ENCODE data around the gene RGS5. TPM values are rescaled to one million over a fixed set of nuclear protein-coding genes. Genes with fewer than 3 reads are reported as not detected.
"Not testable (repeated sequence)": the region's sequence is repeated elsewhere in the genome, so short reads cannot be mapped to it uniquely, and the experiment has no call there.

The RGS5 gene, protein sequence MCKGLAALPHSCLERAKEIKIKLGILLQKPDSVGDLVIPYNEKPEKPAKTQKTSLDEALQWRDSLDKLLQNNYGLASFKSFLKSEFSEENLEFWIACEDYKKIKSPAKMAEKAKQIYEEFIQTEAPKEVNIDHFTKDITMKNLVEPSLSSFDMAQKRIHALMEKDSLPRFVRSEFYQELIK
- 4.4 TPM for polyA plus RNA-seq

GRCh38 chr1:163202833-163203451 lies at the start of gene RGS5:
Gene RGS5 (minus strand): TSS chr1:163202916. CDS start chr1:163202835, 81 bp downstream.
- Mint-ChIP-seq H3K4me1 (no peaks in the 10 kb centered on the region), H3K27ac (no peak within 1 kb of the TSS), H3K4me3 (no peak within 1 kb of the TSS), H3K9me3 (no peaks in the 10 kb centered on the region), H3K36me3 (no peaks in the 10 kb centered on the region), H3K27me3 (peaks cover 5% of the 10 kb centered on the region)

DNA sequence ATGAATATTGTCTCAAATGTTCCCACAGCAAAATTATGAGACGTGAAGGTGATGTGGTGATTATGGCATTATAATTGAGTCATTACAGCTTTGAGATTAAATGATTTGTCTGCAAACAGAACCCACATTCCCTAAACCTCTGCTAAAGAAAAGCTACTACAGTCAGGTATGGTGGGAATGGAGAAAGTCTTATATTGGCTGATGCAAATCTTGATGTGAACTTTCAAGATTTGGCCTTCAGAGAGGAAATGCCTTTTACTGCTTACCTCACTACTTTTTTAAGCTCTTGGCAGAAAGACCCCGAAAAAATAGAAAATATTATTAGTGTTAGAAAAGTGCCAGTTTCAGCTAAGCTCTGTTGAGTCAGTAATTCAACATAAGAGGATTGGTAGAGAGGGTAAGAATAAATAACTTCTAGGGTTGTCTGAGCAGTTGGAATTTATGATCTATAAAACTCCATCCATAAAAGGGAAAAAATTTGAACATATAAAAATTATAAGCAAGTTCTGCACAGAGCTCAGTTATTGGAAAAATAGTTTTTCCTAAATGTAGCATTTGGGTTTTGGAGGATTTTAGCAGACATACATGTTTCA lies 47.8 kb upstream of the RGS5 start:
- peaks cover 3% of the 10 kb centered on the region for H3K36me3 Mint-ChIP-seq
- H3K27me3 Mint-ChIP-seq = no peaks in the 10 kb centered on the region
- no peaks in the 10 kb centered on the region for H3K9me3 Mint-ChIP-seq
- no peaks in the 10 kb centered on the region for H3K4me1 Mint-ChIP-seq
- H3K4me3 Mint-ChIP-seq = no peak overlapping the region
- H3K27ac Mint-ChIP-seq = no peak overlapping the region

DNA sequence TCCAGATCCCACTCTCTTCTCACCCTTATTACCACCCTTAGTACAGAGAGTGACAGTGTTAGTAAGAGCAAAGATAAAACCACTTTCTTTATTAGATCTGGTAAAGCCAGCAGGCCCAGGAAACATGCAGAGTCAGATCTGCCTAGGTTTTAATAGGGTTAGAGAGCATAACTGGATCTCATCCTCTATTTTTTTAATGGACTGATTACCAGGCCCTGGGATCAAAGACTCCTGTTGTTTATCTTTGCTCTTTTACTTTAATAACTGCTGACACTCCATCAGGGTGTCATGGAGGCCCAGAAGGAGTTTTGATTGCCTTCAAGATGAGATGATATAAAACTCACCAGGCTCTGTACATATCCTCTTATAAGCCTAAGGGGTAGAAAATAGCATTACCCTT lies 45.3 kb upstream of the RGS5 start:
- no peaks in the 10 kb centered on the region for H3K27me3 Mint-ChIP-seq
- H3K27ac Mint-ChIP-seq = no peak overlapping the region
- no peaks in the 10 kb centered on the region for H3K9me3 Mint-ChIP-seq
- H3K4me1 Mint-ChIP-seq = no peaks in the 10 kb centered on the region
- no peak overlapping the region for H3K4me3 Mint-ChIP-seq
- H3K36me3 Mint-ChIP-seq = peaks cover 4% of the 10 kb centered on the region

- not testable (repeated sequence) for H3K27ac Mint-ChIP-seq, H3K9me3 Mint-ChIP-seq, H3K27me3 Mint-ChIP-seq, H3K4me3 Mint-ChIP-seq, H3K4me1 Mint-ChIP-seq, H3K36me3 Mint-ChIP-seq
Measured at GRCh38 chr1:163244648-163245047, 41.9 kb upstream of the RGS5 start.

GRCh38 chr1:163241746-163242145 lies 39.0 kb upstream of the RGS5 start:
- Mint-ChIP-seq H3K27ac (no peak overlapping the region), H3K4me3 (no peak overlapping the region), H3K4me1 (no peaks in the 10 kb centered on the region), H3K27me3 (no peaks in the 10 kb centered on the region), H3K9me3 (no peaks in the 10 kb centered on the region), H3K36me3 (peaks cover 10% of the 10 kb centered on the region)

- Mint-ChIP-seq H3K36me3 (peaks cover 7% of the 10 kb centered on the region), H3K4me3 (no peak overlapping the region), H3K9me3 (no peaks in the 10 kb centered on the region), H3K27me3 (no peaks in the 10 kb centered on the region), H3K4me1 (no peaks in the 10 kb centered on the region), H3K27ac (no peak overlapping the region)
Measured at GRCh38 chr1:163240705-163241104, 38.0 kb upstream of the RGS5 start.

DNA sequence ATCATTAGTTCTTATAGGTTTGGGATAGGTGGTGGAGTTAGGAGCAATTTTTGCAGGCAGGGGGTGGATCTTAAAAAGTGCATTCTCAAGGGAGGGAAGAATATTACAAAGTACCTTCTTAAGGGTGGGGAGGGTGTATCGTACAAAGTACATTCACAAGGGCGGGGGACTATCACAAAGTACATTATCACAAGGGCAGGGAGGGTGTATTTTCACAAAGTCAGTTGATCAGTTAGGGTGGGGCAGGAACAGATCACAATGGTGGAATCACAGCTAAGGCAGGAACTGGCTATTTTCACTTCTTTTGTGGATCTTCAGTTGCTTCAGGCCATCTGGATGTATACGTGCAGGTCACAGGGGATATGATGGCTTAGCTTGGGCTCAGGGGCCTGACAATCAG lies 30.9 kb upstream of the RGS5 start:
- H3K4me3 Mint-ChIP-seq = not testable (repeated sequence)

DNA sequence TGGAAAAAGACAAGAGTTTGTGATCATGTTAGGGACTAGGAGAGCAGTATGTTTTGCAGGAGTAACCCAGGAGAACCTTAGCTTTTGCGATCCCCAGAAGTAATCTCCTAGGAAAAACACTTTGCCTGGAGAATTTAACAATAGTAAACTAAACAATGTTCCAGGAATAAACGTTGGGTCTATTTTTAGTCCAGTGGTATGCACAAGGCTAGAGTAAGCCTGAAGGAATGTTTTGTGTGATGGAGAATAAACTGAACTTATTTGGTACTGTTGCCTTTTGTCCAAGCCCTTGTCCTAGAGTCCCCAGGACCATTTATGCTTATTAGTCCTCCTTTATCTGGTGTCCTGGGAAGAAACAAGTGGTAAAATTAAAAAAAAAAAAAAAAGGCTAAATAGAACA lies 28.7 kb upstream of the RGS5 start:
- Mint-ChIP-seq H3K36me3 (peaks cover 2% of the 10 kb centered on the region), H3K9me3 (peaks cover 2 to 7% (median 5%) of the 10 kb centered on the region in 3 donors), H3K4me1 (no peaks in the 10 kb centered on the region), H3K4me3 (no peak overlapping the region), H3K27ac (no peak overlapping the region), H3K27me3 (peaks cover 6% of the 10 kb centered on the region)

More for the DNA sequence above, 30.9 kb upstream of the RGS5 start:
- H3K27me3 Mint-ChIP-seq, H3K4me1 Mint-ChIP-seq, H3K9me3 Mint-ChIP-seq, H3K36me3 Mint-ChIP-seq, H3K27ac Mint-ChIP-seq: not testable (repeated sequence)

DNA sequence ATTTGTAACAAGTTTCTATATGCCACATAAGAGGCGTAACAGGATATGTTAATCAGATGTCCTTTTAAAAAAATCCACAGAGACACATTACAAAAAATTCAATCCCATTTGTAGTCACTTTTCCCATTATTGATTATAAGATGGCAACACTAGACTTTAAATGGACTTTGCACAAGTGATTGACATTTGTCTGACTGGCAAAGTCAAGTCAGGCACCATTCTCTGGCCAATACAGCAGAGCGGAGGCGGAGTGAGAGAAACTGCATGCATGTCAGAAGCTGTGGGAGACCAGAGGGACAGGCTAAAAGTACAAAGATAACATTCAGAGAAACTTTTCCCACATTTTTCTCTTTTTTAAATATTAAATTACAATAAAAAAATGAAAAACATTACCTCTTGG lies 28.1 kb upstream of the RGS5 start:
- no peak overlapping the region for H3K27ac Mint-ChIP-seq
- no peak overlapping the region for H3K4me3 Mint-ChIP-seq
- H3K36me3 Mint-ChIP-seq = peaks cover 2% of the 10 kb centered on the region
- H3K9me3 Mint-ChIP-seq = peaks cover 2 to 7% (median 5%) of the 10 kb centered on the region in 3 donors
- H3K4me1 Mint-ChIP-seq = no peaks in the 10 kb centered on the region
- H3K27me3 Mint-ChIP-seq = peaks cover 6% of the 10 kb centered on the region

- H3K4me3 Mint-ChIP-seq, H3K4me1 Mint-ChIP-seq: not testable (repeated sequence)
- peaks cover 2 to 12% (median 7%) of the 10 kb centered on the region in 3 donors for H3K9me3 Mint-ChIP-seq
Measured at GRCh38 chr1:163228271-163228670, 25.6 kb upstream of the RGS5 start.

GRCh38 chr1:163227126-163227525 lies 24.4 kb upstream of the RGS5 start:
- peaks cover 2 to 12% (median 7%) of the 10 kb centered on the region in 3 donors for H3K9me3 Mint-ChIP-seq
- H3K4me1 Mint-ChIP-seq = no peaks in the 10 kb centered on the region
- no peak overlapping the region for H3K27ac Mint-ChIP-seq
- no peak overlapping the region for H3K4me3 Mint-ChIP-seq
- H3K36me3 Mint-ChIP-seq = no peaks in the 10 kb centered on the region
- peaks cover 6% of the 10 kb centered on the region for H3K27me3 Mint-ChIP-seq

More at GRCh38 chr1:163228271-163228670, 25.6 kb upstream of the RGS5 start:
- H3K27ac Mint-ChIP-seq, H3K36me3 Mint-ChIP-seq, H3K27me3 Mint-ChIP-seq: not testable (repeated sequence)

DNA sequence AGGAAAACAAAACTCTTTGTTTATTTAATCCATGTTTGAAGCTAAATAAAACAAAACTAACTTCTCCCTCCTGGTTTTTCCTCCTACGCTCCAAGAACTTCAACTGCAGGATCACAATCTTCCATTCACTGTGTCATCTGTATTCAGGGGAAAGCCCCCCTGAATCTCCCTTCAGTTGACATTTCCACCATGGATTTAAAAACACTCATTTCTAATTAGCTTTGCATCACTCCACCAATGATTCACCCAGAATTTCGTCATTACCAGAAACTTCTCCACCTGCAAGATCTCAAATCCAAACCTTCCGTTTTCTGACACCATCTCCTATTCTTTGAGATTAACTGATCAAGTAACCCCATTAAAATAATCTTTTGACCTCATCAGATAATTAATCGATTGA lies 10.9 kb upstream of the RGS5 start:
- Mint-ChIP-seq H3K27ac (no peak overlapping the region), H3K4me3 (no peak overlapping the region), H3K27me3 (peaks cover 3% of the 10 kb centered on the region), H3K9me3 (no peaks in the 10 kb centered on the region), H3K36me3 (peaks cover 3% of the 10 kb centered on the region), H3K4me1 (peaks cover 0 to 2% (median 0%) of the 10 kb centered on the region in 3 donors)

- Mint-ChIP-seq H3K27ac (no peak overlapping the region), H3K9me3 (no peaks in the 10 kb centered on the region), H3K4me3 (no peak overlapping the region), H3K36me3 (peaks cover 3% of the 10 kb centered on the region), H3K4me1 (peaks cover 0 to 2% (median 0%) of the 10 kb centered on the region in 3 donors), H3K27me3 (peaks cover 3% of the 10 kb centered on the region)
Measured at GRCh38 chr1:163211667-163212066, 9.0 kb upstream of the RGS5 start.

DNA sequence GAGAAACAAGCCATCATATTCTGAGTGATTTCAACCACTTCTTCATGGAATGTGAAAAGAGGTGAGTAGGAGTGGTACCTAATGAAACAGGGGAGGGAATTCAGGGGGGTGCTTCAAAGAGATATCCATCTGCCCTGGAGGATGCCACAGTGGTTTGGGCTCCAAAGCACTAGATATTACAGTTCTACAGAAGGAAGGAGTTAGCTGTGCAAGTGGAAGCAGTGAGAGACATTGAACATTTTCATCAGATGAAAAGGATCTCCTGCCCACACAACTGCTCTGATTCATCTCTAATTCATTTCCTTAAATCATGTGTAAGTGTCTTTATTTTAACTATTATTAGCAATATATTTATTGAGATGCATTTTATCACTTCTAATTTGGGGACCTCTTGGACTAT lies 2.8 kb upstream of the RGS5 start:
- Mint-ChIP-seq H3K27ac (no peak overlapping the region), H3K9me3 (no peaks in the 10 kb centered on the region), H3K36me3 (no peaks in the 10 kb centered on the region), H3K27me3 (peaks cover 3% of the 10 kb centered on the region), H3K4me1 (no peaks in the 10 kb centered on the region), H3K4me3 (no peak overlapping the region)

- Mint-ChIP-seq H3K27ac (no peak overlapping the region), H3K36me3 (no peaks in the 10 kb centered on the region), H3K4me3 (no peak overlapping the region), H3K27me3 (peaks cover 5% of the 10 kb centered on the region), H3K4me1 (no peaks in the 10 kb centered on the region), H3K9me3 (no peaks in the 10 kb centered on the region)
Measured at GRCh38 chr1:163203561-163203960, 845 bp upstream of the RGS5 start.

- Mint-ChIP-seq H3K4me1 (no peaks in the 10 kb centered on the region), H3K36me3 (no peaks in the 10 kb centered on the region), H3K27me3 (peaks cover 8% of the 10 kb centered on the region), H3K4me3 (no peak overlapping the region), H3K9me3 (no peaks in the 10 kb centered on the region), H3K27ac (no peak overlapping the region)
Measured at GRCh38 chr1:163201906-163202305, 810 bp downstream of the RGS5 start.
